GM19023 (cell line): ENCODE results near the gene ANKRD36.
"Not testable (repeated sequence)": the region's sequence is repeated elsewhere in the genome, so short reads cannot be mapped to it uniquely, and the experiment has no call there.

Experiments used
- ATAC-seq: cut with Tn5 transposase; IDR thresholded peaks from one replicate; pipeline ENCODE4 v1.9.1; 2021; ENCODE audit warnings: mild to moderate bottlenecking, moderate library complexity; ENCODE audit not compliant: unreplicated experiment

The ANKRD36 gene

DNA sequence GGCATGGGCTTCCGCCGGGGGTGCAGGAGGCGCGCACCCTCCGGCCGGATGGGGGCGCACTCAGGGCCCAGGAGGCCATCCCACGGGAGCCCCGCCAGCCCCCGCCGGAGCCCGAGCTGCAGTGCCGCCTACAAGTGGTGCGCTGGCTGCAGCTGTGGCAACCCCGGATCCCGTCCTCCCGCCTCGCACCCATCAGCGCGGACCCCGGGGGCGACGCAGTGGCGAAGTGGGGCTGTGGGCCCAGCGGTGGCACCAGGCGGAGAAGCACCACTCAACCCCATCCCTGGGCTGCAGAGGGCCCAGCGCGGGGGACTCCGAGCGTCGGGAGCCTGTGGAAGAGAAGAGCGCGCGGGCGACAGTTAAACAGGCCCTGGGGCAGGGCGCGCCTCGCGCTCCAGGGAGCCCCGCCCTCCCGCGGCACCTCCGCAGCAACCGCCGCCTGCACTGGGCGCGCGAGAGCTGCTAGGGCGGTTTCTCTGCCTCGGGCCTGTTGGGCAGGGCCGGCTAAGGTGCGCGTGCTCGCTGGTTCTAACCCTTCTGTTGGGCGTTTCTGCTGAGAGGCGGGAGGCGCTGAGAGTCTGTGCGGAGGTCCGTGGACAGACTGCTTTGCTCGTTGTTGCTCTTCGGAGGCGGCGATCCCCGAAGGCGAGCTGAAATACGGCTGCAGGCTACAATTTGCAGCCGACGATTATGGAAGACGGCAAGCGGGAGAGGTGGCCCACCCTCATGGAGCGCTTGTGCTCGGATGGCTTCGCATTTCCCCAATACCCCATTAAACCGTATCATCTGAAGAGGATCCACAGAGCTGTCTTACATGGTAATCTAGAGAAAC, at the start of gene ANKRD36:
TSS of gene ANKRD36 (plus strand) at position 104 of the 832 bp plus-strand sequence. CDS start at position 691, 587 bp downstream.
- ATAC-seq = peak; percentile 99

DNA sequence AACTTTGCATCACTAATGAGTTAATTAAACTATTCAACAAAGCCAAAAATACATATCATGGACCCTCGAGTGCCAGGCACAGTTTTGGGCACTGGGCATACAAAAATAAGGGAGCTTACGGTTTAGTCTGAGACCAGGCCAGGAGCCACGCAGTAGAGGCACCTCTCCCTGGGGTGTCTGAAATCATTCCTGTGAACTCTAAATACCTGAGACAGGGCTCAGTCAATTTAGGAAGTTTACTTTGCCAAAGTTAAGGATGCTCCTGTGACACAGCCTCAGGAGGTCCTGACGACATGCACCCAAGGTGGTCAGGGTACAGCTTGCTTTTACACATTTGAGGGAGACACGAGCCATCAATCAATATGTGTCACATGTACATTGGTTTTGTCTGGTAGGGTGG, 46.9 kb upstream of the ANKRD36 start:
- not testable (repeated sequence) for ATAC-seq

DNA sequence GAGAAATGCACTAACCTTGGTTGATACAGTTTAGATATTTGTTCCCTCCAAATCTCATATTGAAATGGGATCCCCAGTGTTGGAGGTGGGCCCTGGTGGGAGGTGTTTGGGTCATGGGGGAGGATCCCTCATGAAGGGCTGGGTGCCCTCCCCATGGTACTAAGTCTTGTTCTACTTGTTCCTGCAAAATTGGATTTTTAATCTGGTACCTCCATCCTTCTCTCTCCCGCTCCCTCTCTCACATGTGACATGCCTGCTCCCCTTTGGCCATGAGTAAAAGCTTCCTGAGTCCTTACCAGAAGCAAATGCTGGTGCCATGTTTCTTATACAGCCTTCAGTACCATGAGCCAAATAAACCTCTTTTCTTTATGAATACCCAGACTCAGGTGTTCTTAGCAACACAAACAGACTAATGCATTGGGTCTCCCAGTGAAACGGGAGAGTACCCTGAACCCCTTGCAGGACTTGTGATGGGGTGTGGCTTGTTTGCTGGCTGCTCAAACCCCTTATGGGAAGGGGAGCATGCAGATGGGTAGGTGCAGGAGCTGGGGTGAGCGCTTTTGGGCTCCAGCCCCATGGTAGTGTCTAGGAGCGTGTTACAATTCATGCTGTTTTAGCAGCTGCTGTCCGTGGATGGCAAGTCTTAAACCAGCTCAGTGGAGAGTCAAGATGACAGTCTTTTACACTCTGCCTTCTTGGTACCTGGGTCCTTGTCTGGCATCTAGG, 45.5 kb upstream of the ANKRD36 start:
- no peak for ATAC-seq

DNA sequence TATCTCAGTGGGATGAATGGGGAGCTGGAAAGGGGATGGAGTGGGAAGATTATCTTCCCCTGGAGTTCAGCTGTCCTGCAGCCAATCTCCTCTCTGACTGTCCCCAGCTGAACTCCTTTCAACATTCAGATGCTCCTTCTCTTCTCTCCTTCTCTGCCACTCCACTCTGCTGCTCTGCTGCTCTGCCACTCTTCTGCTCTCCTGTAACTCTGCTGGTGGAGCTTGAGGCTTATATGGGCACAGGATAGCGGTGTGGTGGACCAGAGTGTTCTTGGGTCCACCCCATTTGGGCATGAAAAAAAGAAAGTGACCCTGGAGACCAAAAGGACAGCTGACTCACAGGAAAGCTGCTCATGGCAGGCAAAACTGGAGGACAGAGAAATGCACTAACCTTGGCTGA, 44.9 kb upstream of the ANKRD36 start:
- no peak for ATAC-seq

DNA sequence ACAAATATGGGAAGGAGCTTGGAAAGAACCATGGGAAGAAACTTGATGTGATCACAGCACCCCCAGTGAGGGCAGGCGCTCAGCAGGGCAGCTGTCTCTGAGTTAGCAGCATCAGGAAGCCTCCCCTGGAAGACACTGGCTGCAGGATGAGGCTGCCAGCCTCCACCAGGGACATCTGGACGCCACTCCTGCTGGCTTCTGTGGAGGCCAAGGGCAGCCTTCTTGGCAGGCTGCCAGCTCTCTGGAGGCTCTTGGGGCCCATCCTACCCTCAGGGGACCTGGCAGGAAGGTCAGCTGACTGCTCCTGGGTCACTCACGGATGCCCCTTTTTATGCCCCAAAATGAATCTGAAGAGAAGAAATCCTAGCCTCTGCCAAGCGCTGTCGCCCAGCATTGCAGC, 44.2 kb upstream of the ANKRD36 start:
- not testable (repeated sequence) for ATAC-seq

DNA sequence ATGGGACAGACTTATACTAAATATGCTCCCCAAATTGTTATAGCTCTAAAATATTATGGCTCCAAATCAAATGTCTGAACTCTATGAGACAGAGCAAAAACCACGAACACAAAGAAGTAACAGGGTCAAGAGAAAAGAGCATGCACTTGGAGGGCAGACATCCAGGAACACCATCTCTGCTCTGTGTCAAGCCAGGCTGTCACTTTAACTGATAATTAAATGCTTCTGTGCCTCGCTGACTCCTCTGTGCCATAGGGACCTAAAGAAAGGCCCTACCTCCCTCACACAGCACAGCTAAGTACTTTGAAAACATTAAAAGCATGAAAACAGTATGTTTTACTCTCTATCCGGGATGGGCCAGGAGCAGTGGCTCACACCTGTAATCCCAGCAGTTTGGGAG, 42.0 kb upstream of the ANKRD36 start:
- not testable (repeated sequence) for ATAC-seq

DNA sequence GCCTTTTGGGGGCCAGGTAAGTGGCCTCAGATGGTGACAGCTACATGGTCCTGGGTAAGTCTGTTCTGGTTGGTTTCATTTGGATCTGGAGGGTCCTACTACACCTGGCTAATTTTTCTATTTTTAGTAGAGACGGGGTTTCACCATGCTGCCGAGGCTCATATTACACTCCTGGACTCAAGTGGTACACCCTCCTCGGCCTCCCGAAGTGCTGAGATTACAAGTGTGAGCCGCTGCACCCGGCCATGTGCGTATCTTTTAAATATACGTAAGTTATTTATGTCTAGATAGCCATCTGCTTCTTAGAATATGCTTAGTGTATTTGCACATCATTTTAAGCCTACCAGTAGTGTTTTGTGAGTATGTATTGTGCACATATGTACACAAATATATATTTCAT, 35.7 kb upstream of the ANKRD36 start:
- ATAC-seq = not testable (repeated sequence)

DNA sequence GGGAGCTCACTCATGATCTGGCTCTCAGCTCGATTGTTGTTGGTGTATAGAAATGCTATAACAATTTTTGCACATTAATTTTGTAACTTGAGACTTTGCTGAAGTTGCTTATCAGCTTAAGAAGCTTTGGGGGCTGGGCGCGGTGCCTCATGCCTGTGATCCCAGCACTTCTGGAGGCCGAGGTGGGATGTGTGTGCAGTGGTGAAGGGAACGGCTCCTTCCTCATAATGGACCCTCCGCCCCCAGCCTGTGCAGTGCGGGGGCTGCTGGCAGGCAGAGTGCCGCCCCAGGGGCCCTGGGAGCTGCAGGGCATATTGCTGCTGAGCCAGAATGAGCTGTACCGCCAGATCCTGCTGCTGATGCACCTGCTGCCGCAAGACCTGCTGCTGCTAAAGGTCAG, 32.1 kb upstream of the ANKRD36 start:
- not testable (repeated sequence) for ATAC-seq

DNA sequence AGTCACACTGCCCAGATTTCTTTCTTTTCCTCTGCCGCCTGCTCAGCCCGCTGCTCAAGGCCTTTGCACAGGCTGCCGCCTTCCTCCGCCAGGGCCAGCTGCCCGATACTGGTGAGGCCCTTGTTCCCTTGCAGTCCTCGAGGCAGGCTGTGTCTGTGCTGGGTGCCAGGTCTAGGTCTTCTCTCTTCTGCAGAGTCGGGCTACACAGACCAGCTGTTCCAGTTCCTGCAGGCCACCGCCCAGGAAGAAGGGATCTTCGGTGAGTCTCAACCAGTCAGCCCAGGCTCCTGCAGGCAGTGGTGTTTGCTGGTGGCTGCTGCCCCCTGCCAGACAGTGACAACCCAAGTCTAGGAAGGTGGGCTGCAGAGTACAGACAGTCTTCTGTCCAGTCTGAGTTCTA, 30.7 kb upstream of the ANKRD36 start:
- ATAC-seq = not testable (repeated sequence)

DNA sequence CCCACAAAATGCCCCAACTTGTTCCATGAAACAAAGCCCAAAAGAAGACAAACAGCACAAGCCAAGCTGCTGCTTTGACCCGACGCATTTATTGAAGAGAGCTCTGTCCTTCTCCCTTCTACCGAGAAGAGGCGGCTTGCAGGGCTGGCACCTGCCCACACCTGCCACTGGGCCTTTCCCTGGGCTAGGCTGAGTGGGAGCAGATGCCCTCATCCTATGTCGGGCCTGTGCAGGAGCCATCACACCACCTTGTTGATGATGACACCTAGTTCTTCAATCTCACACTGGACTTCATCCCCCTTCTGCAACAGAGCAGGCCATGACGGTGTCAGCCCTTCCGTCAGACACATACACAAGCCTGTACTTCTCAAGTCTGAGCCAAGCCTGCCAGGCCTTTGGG, 29.4 kb upstream of the ANKRD36 start:
- ATAC-seq = not testable (repeated sequence)

DNA sequence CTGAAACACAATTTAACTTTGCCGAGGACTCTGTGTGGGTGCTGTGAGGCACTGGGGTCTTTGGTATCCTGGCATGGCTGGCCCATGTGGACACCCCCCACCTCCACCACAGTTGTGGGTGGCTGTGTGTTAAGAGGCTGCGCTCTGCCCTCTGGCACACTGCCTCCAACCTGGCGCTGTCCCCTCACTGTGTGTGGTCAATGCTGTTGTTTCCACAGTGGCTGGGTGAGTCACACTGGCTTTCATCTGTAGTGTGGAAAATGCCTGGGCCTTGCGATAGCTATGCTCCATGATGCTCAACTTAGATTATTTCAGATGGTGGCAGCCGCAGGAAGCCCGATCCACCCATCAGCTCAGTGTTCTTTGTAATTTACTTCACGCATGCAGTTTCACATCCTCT, 27.9 kb upstream of the ANKRD36 start:
- not testable (repeated sequence) for ATAC-seq

DNA sequence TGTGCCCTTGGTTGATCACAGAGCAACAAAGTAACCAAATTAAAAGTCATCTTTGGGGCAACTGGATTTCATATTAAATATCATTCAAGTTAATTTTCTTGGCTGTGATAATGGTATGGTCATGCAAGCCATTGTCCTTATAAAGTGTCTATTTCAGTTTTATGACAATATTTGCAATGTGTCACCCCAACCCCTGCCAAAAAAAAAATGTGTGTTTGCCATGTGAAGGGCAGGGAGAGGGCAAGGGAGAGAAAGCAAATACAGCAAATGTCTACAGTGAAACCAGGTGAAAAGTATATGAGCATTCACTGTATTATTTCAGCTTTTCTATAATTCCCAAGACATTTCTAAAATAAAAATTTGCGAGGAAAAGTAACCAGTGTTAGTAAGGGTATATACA, 24.2 kb upstream of the ANKRD36 start:
- ATAC-seq = not testable (repeated sequence)

DNA sequence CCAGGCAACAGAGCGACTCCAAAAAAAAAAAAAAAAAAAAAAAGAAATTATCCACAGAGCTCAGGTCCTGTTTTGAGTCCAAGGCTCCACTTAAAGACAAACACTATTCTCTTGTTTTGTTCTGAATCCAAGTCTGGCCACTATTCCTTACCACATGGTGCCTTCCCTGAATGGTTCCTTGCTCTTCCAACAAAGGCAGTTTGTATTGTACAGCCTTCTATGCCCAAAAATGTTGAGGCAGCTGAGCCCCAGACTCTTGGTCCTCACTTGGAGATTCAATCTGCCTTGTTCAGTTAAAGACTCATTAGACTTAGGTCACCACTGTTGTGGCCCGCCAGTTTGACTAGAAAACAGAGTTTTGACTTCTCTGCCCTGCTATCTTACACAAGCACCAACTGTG, 20.0 kb upstream of the ANKRD36 start:
- ATAC-seq = not testable (repeated sequence)

DNA sequence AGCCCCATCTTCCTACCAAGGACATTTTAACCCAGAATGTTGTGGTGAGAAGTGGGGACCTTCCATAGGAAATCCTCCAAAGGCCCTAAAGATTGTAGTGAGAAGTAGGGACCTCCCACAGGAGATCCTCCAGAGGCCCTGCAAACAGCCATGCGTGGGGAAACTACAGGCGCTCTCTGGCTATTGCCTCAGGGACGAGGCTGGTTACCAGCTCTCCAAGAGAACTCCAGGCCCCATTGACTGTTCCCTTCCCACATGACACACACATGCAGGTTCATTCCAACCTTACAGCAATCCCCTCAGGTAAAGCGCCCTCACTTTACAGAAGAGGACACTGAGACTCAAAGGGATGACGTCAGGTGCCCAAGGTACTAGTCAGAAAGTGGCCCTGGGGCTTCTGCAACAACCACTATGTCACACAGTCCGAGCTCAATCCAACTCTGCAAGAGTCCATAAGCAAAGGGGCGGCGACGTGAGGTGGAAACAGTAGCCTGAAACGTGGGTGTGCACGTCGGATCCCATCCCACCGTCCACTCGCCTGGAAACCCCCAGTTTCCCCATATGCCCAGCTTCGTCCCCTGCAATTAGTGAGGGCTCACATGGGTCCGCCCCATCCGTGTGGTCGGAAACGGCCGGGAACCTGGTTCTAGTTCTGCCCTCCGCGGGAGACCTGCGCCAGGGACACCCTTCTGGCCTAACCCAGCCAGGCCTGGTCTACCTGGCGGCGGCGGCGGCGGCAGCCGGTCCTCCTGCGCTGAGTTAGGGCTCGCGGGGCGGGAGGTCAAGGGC, 18.8 kb upstream of the ANKRD36 start:
- ATAC-seq = peak; percentile 16

DNA sequence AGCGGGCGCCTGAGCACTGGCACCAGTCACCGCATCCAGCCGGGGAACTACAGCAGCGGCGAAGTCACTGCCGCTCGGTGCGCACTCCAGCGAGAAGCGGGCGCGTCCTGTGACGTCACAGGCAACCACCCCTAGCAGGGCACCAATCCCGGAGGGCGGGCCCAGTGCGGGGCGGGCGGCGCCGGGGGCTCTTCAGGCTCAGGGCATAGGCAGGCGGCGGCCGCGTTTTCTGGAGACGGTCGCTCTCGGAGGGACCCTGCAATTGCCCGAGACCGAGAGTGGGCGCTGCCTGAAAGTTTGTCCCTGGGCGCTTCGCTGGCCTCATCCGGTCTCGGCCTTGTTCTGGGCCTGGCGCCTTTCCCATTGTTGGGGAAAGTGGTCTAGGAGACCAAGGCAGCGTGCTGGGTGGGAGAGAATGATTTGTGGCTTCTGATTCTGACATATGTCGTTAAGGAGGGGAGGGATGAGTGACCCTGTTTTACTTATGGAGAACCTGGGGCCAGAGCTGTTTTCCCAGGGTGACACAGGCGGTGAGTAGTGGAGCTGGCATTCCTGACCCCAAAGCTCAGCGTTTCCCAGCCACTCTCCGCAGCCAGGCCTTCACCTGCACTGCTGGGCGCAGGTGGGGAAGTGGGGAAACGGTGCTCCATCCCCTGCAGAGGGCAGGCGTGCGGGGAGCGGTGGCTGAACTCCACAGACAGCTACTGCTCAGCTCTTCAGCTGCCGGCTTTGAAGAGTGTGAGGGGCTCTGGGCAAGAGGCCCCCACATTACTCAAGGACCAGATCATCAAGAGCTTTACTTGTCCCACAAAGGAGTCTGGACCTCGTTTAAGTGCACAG, 18.0 kb upstream of the ANKRD36 start, which contains the start of gene FAHD2B:
TSS of gene FAHD2B (minus strand) at position 111 of the 840 bp plus-strand sequence. CDS start 3,176 bp downstream, outside the sequence.
- ATAC-seq = peak; percentile 92

DNA sequence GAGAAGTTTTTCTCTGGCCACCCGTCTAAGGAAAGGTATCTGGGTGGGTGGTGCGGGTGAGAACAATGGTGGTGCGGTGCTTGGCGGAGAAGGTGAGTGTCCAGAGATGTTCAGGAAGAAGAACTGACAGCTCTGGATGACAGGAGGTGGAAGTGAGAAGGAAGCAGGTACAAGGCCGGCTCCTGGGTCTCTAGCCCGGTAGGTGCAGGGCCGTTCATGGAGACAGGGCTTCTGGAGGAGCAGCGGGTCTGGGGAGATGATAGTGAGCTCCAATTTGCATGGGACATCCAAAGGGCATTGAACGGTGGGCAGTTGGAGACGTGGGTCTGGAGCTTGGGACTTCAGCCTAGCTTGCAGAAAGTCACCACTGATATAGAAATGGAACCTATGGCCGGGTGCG, 17.3 kb upstream of the ANKRD36 start:
- ATAC-seq = no peak

DNA sequence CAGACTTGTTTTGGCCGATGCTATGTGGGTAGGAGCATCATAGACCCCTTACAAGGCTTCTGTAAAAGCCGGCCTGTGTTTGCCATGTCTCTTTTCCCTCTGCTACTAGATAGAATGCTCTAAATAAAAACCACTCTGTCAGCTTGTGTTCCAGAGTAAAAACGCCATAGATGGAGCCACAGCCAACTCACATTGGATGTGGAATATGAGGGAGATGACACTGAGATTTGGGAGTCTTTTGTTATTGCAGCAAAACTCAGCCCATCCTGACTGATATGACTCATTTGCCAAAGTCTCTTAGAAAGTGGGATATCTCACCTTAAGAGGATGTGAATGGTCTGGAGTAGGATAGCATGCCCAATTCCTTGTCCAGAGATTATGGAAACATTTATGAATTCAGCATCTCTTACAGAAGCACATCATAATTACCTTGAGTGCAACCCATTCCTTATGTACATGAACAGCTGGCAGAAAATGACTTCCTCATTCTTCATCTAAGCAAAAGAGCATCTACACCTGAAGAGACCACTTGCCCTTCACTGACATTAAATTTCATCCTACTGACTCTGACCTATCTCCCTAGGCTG, 14.1 kb upstream of the ANKRD36 start:
- ATAC-seq = not testable (repeated sequence)

DNA sequence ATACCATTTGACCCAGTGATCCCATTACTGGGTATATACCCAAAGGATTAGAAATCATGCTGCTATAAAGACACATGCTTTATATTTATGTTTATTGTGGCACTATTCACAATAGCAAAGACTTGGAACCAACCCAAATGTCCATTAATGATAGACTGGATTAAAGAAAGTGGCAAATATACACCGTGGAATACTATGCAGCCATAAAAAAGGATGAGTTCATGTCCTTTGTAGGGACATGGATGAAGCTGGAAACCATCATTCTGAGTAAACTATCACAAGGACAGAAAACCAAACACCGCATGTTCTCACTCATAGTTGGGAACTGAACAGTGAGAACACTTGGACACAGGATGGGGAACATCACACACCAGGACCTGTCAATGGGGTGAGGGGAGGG, 6.1 kb upstream of the ANKRD36 start:
- ATAC-seq = not testable (repeated sequence)

DNA sequence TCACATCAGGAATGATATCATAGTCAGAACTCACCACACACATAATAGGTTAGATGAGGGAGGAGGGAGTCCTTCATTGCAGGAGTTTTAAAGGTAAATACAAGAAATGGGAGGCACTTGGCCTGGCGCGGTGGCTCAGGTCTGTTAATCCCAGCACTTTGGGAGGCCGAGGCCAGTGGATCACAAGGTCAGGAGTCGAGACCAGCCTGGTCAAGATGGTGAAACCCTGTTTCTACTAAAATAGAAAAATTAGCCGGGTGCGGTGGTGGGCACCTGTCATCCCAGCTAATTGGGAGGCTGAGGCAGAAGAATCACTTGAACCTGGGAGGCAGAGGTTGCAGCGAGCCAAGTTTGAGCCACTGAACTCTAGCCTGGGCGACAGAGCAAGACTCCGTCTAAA, 1.7 kb upstream of the ANKRD36 start:
- not testable (repeated sequence) for ATAC-seq
